WERI-Rb-1 (cell line): ENCODE data around the gene DNAAF8.

Experiments
- DNase-seq: peaks from one replicate; pipeline ENCODE4 v3.0.0-alpha.2; 2020
- H3K27ac ChIP-seq: fragments of 250-450 bp; sonication (Bioruptor Pico); 2 replicates; pipeline ENCODE4 v1.5.1; 2020; ENCODE audit warnings: mild to moderate bottlenecking, moderate library complexity
- H3K27me3 ChIP-seq: fragments of 250-450 bp; sonication (Bioruptor Pico); 2 replicates; pipeline ENCODE4 v1.5.1; 2021; ENCODE audit warnings: mild to moderate bottlenecking, low read depth, moderate library complexity; ENCODE audit not compliant: insufficient read depth, severe bottlenecking
- H3K36me3 ChIP-seq: fragments of 250-450 bp; sonication (Bioruptor Pico); 2 replicates; pipeline ENCODE4 v1.5.1; 2020; ENCODE audit warnings: mild to moderate bottlenecking, moderate library complexity
- H3K4me3 ChIP-seq: 2 replicates; pipeline ENCODE4 v1.5.1; 2011; ENCODE audit warnings: low read depth, mild to moderate bottlenecking, control low read depth, low read length
- H3K9me3 ChIP-seq: fragments of 250-450 bp; sonication (Bioruptor Pico); 2 replicates; pipeline ENCODE4 v1.5.1; 2021; ENCODE audit warnings: mild to moderate bottlenecking, moderate library complexity; ENCODE audit not compliant: severe bottlenecking
- CTCF ChIP-seq: IDR thresholded peaks from 2 replicates; pipeline ENCODE4 v1.5.1; 2011; ENCODE audit warnings: low read depth, mild to moderate bottlenecking, control low read depth, inconsistent platforms, low read length

DNAAF8 gene

GRCh38 chr16:4795181-4795827 lies 61.0 kb downstream of the DNAAF8 start, which contains the start of gene SMIM22:
TSS of gene SMIM22 (plus strand) at chr16:4795369. CDS start at chr16:4795735, 366 bp downstream.
- no peaks in the 10 kb centered on the region for H3K27me3 ChIP-seq
- H3K36me3 ChIP-seq = peaks cover 53% of the 10 kb centered on the region
- H3K27ac ChIP-seq = no peak within 1 kb of the TSS
- no peaks in the 10 kb centered on the region for H3K9me3 ChIP-seq
- no peak within 1 kb of the TSS for H3K4me3 ChIP-seq
- DNase-seq = no peak
- TF ChIP-seq CTCF = no peak

GRCh38 chr16:4795828-4796572 lies 61.7 kb downstream of the DNAAF8 start:
- H3K27me3 ChIP-seq = no peaks in the 10 kb centered on the region
- H3K27ac ChIP-seq = no peak overlapping the region
- no peaks in the 10 kb centered on the region for H3K9me3 ChIP-seq
- H3K36me3 ChIP-seq = peaks cover 60% of the 10 kb centered on the region
- TF ChIP-seq CTCF = no peak
- no peak for DNase-seq
- no peak overlapping the region for H3K4me3 ChIP-seq

DNA sequence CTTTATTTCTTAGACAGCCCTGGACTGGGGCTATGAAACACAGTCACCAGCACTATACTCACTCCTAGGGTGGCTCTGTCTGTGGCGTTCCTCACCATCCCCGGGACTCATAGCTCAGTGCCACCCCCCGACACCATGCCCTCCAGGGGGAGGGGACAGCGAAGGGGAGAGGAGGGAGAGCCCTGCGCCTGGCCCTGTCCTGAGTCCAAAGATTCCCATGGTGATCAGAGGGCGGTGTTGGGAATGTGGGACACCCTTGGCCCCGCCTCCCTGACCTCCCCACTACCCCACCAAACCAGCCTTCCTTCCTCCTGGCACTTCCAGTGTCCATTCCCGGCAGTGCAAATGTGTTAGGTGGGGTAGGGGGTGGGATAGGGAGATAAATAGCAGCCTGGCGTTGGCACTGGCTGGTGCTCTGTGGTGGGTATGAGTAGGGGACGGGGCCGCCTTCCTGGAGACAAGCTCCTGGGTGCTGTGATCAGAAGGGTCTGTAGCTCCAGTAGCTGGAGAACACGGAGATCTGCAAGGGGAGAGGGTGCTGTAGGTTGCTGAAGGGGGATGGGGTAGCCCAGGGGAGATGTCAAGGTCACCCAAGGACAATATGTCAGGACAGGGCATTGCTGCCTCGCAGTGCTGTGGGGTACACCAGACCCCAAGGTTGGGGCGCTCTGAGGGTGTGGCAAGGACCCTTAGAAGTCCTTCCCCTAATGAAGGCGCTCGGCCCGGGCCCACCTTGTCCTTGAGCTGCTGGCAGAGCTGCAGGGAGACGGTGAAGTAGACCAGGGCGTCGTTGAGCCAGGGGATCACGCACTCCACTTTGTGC lies 62.9 kb downstream of the DNAAF8 start:
- H3K27me3 ChIP-seq = no peaks in the 10 kb centered on the region
- no peaks in the 10 kb centered on the region for H3K9me3 ChIP-seq
- DNase-seq = no peak
- H3K27ac ChIP-seq = no peak overlapping the region
- TF ChIP-seq CTCF = no peak
- H3K36me3 ChIP-seq = peaks cover 61% of the 10 kb centered on the region
- H3K4me3 ChIP-seq = no peak overlapping the region

DNA sequence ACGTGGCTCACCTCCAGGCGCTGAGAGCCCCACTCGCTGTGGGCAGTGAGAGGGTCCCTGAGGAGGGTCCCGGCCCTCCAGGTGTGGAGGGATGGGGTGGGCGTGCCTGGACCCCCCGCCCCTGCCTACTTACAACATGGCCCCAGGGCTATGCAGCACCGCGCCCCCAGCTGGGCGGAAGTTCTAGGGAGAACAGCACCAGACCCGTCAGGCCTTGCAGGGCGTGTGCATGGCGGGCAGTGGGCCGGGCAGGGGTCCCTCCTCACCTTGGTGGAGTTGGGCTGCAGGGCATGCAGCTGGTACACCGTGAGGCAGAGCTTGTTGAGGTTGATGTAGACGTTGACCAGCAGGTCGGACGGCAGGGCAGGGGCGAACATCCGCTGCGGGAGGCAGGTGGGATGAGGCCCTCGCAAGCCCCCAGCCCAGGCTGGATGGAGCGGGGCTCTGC lies 63.5 kb downstream of the DNAAF8 start:
- Histone ChIP-seq H3K36me3 (peaks cover 61% of the 10 kb centered on the region), H3K27me3 (no peaks in the 10 kb centered on the region), H3K27ac (no peak overlapping the region), H3K4me3 (no peak overlapping the region), H3K9me3 (no peaks in the 10 kb centered on the region)
- DNase-seq = no peak
- no peak for TF ChIP-seq CTCF

GRCh38 chr16:4798456-4798855 lies 64.1 kb downstream of the DNAAF8 start:
- Histone ChIP-seq H3K27me3 (no peaks in the 10 kb centered on the region), H3K27ac (no peak overlapping the region), H3K36me3 (peaks cover 61% of the 10 kb centered on the region), H3K9me3 (no peaks in the 10 kb centered on the region), H3K4me3 (no peak overlapping the region)
- TF ChIP-seq CTCF = no peak
- no peak for DNase-seq
